ENCODE measurements around the gene PAX5. TPM values are rescaled to one million over a fixed set of nuclear protein-coding genes. Genes with fewer than 3 reads are reported as not detected.
A peak's percentile ranks its signal among the peaks of the same experiment; 100 is the strongest.

Gene PAX5
- total RNA-seq, 1 experiment from 2014 or later = 6.6 TPM

GRCh38 chr9:36898431-36899020 lies 135.5 kb downstream of the PAX5 start (continued):
- TF ChIP-seq ZNF425 (CRISPR knock-in tag; conservative IDR thresholded peaks at IDR 0.05) = no peak
- no peak for TF ChIP-seq TCF7 (CRISPR knock-in tag; IDR thresholded peaks at IDR 0.05; ENCODE audit: low read depth)
- TF ChIP-seq GRHL2 (CRISPR knock-in tag; IDR thresholded peaks at IDR 0.05; ENCODE audit: insufficient replicate concordance, severe bottlenecking) = no peak
- no peak for TF ChIP-seq ZBTB43 (CRISPR knock-in tag; IDR thresholded peaks at IDR 0.05)
- no peak for TF ChIP-seq ZNF416 (CRISPR knock-in tag; IDR thresholded peaks at IDR 0.05)

GRCh38 chr9:36897478-36897877 lies 136.6 kb downstream of the PAX5 start:
- Mint-ChIP-seq H3K4me1 (peaks cover 15% of the 10 kb centered on the region; the same call in 1 of the 2 replicates), H3K27me3 (ENCODE audit: low read depth) (peaks cover 4% of the 10 kb centered on the region; the same call in 1 of the 2 replicates), H3K27ac (no peak overlapping the region), H3K4me3 (no peak overlapping the region), H3K9me3 (no peaks in the 10 kb centered on the region), H3K36me3 (no peaks in the 10 kb centered on the region)
- POLR2A ChIA-PET = no interaction called here
- DNase-seq (ENCODE audit: low spot score) = no peak
- CTCF ChIA-PET = interaction anchor here (0.7 to 1.5 kb wide), 8 partner anchors 8 to 99 kb away, joined by 3 to 5 read pairs (median 3); no protein-coding TSS in a partner anchor
- ATAC-seq = no peak
- TF ChIP-seq PREB (CRISPR knock-in tag; IDR thresholded peaks at IDR 0.05; ENCODE audit: borderline replicate concordance) (no peak), PRDM15 (CRISPR knock-in tag; IDR thresholded peaks at IDR 0.05) (peak; percentile 92)

- Mint-ChIP-seq H3K27me3 (ENCODE audit: low read depth) (peaks cover 4% of the 10 kb centered on the region; the same call in 1 of the 2 replicates), H3K27ac (no peak overlapping the region), H3K36me3 (no peaks in the 10 kb centered on the region), H3K4me3 (no peak overlapping the region), H3K9me3 (no peaks in the 10 kb centered on the region), H3K4me1 (peaks cover 16% of the 10 kb centered on the region)
- ATAC-seq (no peak), DNase-seq (ENCODE audit: low spot score) (no peak)
- POLR2A ChIA-PET = no interaction called here
- CTCF ChIA-PET = interaction anchor here (0.7 to 1.5 kb wide), 7 partner anchors 8 to 99 kb away, joined by 3 to 11 read pairs (median 3); no protein-coding TSS in a partner anchor
- no peak for TF ChIP-seq ATF6 (CRISPR knock-in tag; IDR thresholded peaks at IDR 0.05)
- TF ChIP-seq NR2C2 (CRISPR knock-in tag; IDR thresholded peaks at IDR 0.05) = no peak
- TF ChIP-seq ZNF138 (CRISPR knock-in tag; conservative IDR thresholded peaks at IDR 0.05) = no peak
- TF ChIP-seq SOX15 (CRISPR knock-in tag; IDR thresholded peaks at IDR 0.05) = no peak
- no peak for TF ChIP-seq MYBL2 (CRISPR knock-in tag; IDR thresholded peaks at IDR 0.05)
- TF ChIP-seq MXD4 (CRISPR knock-in tag; IDR thresholded peaks at IDR 0.05; ENCODE audit: borderline replicate concordance) = no peak
- no peak for TF ChIP-seq E2F4 (CRISPR knock-in tag; IDR thresholded peaks at IDR 0.05; ENCODE audit: borderline replicate concordance, low read depth)
- no peak for TF ChIP-seq FOXP4 (CRISPR knock-in tag; IDR thresholded peaks at IDR 0.05)
- TF ChIP-seq PREB (CRISPR knock-in tag; IDR thresholded peaks at IDR 0.05; ENCODE audit: borderline replicate concordance) = no peak
Measured at GRCh38 chr9:36897019-36897418, 137.0 kb downstream of the PAX5 start.

Measured in WTC11 (cell line).